Endothelial cell of umbilical vein (primary cell): ENCODE data around the gene TMEM269. TPM values are rescaled to one million over a fixed set of nuclear protein-coding genes. Genes with fewer than 3 reads are reported as not detected.

Experiments
- BruUV-seq: library from RNA; stranded (reverse); fragments of 400-500 nt; replicated peaks from 2 replicates; lab custom pipeline; 2021; lab: Mats Ljungman, UMichigan
- CTCF ChIA-PET: fragments of 300-600, 350-600 bp; sonication (Branson Sonifier 250); formaldehyde crosslinking; loops from one replicate; lab custom pipeline; 2021; ENCODE audit warnings: antibody characterized with exemption, inconsistent platforms; lab: Charles Lee
- POLR2A ChIA-PET: fragments of 300-600, 350-600 bp; sonication (Branson Sonifier 250); formaldehyde crosslinking; loops from one replicate; lab custom pipeline; 2021; ENCODE audit warnings: antibody characterized with exemption, inconsistent platforms; lab: Charles Lee
- DNase-seq: peaks from one replicate; pipeline ENCODE4 v3.0.0-alpha.2; 2011; ENCODE audit warnings: low read depth, low spot score
- FAIRE-seq: peaks from 2 replicates; lab custom pipeline; 2011; peaks lifted over from hg19 to GRCh38; lab: Jason Lieb, UNC
- H2AFZ ChIP-seq: 2 replicates; pipeline ENCODE4 v1.6.0; 2012; ENCODE audit warnings: low read depth, low read length, control low read depth, inconsistent platforms
- H3K27ac ChIP-seq: 2 replicates; pipeline ENCODE4 v1.5.1; 2011; ENCODE audit warnings: low read depth, mild to moderate bottlenecking, control low read depth, low read length, moderate library complexity; ENCODE audit not compliant: insufficient read depth
- H3K27me3 ChIP-seq, 2 experiments: 2 replicates each; pipeline versions ENCODE4 v1.6.0 to v1.6.1; 2011; ENCODE audit warnings: low read length in 2 of 2, mixed read lengths in 1 of 2; ENCODE audit not compliant: control insufficient read depth in 2 of 2, insufficient read depth in 2 of 2
- H3K36me3 ChIP-seq, 2 experiments: 2 replicates in 1 of 2; 3 replicates in 1 of 2; pipeline ENCODE4 v1.5.1; 2011; ENCODE audit warnings: low read length in 2 of 2, mild to moderate bottlenecking in 1 of 2, moderate library complexity in 1 of 2; ENCODE audit not compliant: control insufficient read depth in 2 of 2, insufficient read depth in 2 of 2; ENCODE audit errors: extremely low read depth in 1 of 2
- H3K4me1 ChIP-seq: 3 replicates; pipeline ENCODE4 v1.5.1; 2011; ENCODE audit warnings: mild to moderate bottlenecking, low read length; ENCODE audit not compliant: control insufficient read depth, insufficient read depth; ENCODE audit errors: extremely low read depth
- H3K4me2 ChIP-seq: 2 replicates; pipeline ENCODE4 v1.6.1; 2011; ENCODE audit warnings: low read length, control low read depth, mixed read lengths; ENCODE audit not compliant: insufficient read depth
- H3K4me3 ChIP-seq, 3 experiments: fragments of 200-600 bp in 1 of 3; sonication (generic), shearing (Covaris generic) in 1 of 3; replicated peaks in 1 of 3; 2 replicates each; pipeline ENCODE4 v1.5.1; 2011 to 2016; ENCODE audit warnings: control low read depth in 3 of 3, low read length in 3 of 3, mild to moderate bottlenecking in 2 of 3, inconsistent platforms in 1 of 3, low read depth in 1 of 3, moderate library complexity in 1 of 3; ENCODE audit not compliant: insufficient read depth in 1 of 3
- H3K79me2 ChIP-seq: 2 replicates; pipeline ENCODE4 v1.6.0; 2012; ENCODE audit warnings: low read length, inconsistent platforms; ENCODE audit not compliant: control insufficient read depth, insufficient read depth
- H3K9ac ChIP-seq: replicated peaks from 2 replicates; pipeline ENCODE3; 2011; ENCODE audit warnings: low read length, control low read depth; ENCODE audit not compliant: insufficient read depth; ENCODE audit errors: extremely low read depth
- H3K9me1 ChIP-seq: replicated peaks from 3 replicates; pipeline ENCODE4 v1.6.0; 2011; ENCODE audit warnings: mild to moderate bottlenecking, low read length; ENCODE audit not compliant: control insufficient read depth, insufficient read depth; ENCODE audit errors: extremely low read depth
- H3K9me3 ChIP-seq: replicated peaks from 2 replicates; pipeline ENCODE4 v1.5.1; 2012; ENCODE audit warnings: low read length, inconsistent platforms; ENCODE audit not compliant: control insufficient read depth, insufficient read depth
- H4K20me1 ChIP-seq: replicated peaks from 2 replicates; pipeline ENCODE3; 2011; ENCODE audit warnings: mild to moderate bottlenecking, low read length; ENCODE audit not compliant: control insufficient read depth, insufficient read depth; ENCODE audit errors: extremely low read depth
- CTCF ChIP-seq, 2 donors: IDR thresholded peaks; 1 replicate in 1 of 2; 2 replicates in 1 of 2; pipeline ENCODE4 v1.5.1; 2011; ENCODE audit warnings: low read length in 2 of 2, mild to moderate bottlenecking in 2 of 2, moderate library complexity in 2 of 2, control low read depth in 1 of 2, inconsistent platforms in 1 of 2, low read depth in 1 of 2; ENCODE audit not compliant: insufficient read depth in 1 of 2; ENCODE audit errors: extremely low read depth in 1 of 2
- EZH2 ChIP-seq: IDR thresholded peaks from 2 replicates; pipeline ENCODE4 v1.6.1; 2012; ENCODE audit warnings: borderline replicate concordance, low read depth, mild to moderate bottlenecking, moderate library complexity, low read length, inconsistent platforms; ENCODE audit not compliant: severe bottlenecking
- FOS ChIP-seq: IDR thresholded peaks from 2 replicates; pipeline ENCODE4 v1.6.1; 2011; ENCODE audit warnings: mild to moderate bottlenecking, low read length, moderate library complexity, borderline replicate concordance; ENCODE audit not compliant: insufficient read depth
- GATA2 ChIP-seq: IDR thresholded peaks from 2 replicates; pipeline ENCODE4 v1.7.0; 2011; ENCODE audit warnings: low read depth, mild to moderate bottlenecking, moderate library complexity, mixed read lengths, low read length; ENCODE audit not compliant: insufficient read length, insufficient read depth
- JUN ChIP-seq: IDR thresholded peaks from 2 replicates; pipeline ENCODE4 v1.6.1; 2011; ENCODE audit warnings: borderline replicate concordance, low read depth; ENCODE audit not compliant: insufficient read length, insufficient read depth
- MAX ChIP-seq: IDR thresholded peaks from 2 replicates; pipeline ENCODE4 v1.6.1; 2011; ENCODE audit not compliant: insufficient read depth, insufficient read length
- MYC ChIP-seq: IDR thresholded peaks from one replicate; pipeline ENCODE4 v1.6.1; 2011; ENCODE audit warnings: mild to moderate bottlenecking, low read depth, low read length
- POLR2A ChIP-seq: IDR thresholded peaks from 2 replicates; pipeline ENCODE4 v1.6.1; 2012; ENCODE audit warnings: low read depth, mild to moderate bottlenecking, control low read depth, low read length
- POLR2AphosphoS5 ChIP-seq: IDR thresholded peaks from 2 replicates; pipeline ENCODE4 v1.6.1; 2012; ENCODE audit warnings: low read depth, mild to moderate bottlenecking, control low read depth, low read length, moderate library complexity; ENCODE audit not compliant: insufficient read depth
- dilution Hi-C: fragments of 300-500 bp; cut with MboI; formaldehyde crosslinking; loops from one replicate; pipeline ENCODE4 v1.15.0; 2019; ENCODE audit warnings: low sequenced_read_pairs; ENCODE audit not compliant: extremely low pct_ligation_motif_present
- intact Hi-C: fragments of 100-400 bp; cut with micrococcal nuclease; formaldehyde crosslinking; loops from one replicate; pipeline ENCODE4 v1.10.0; 2022
- polyA plus RNA-seq, 4 experiments: library from polyadenylated mRNA; depleted of rRNA in 3 of 4; stranded (reverse) in 3 of 4; unstranded in 1 of 4; fragments of >200 nt; gene quantifications; 2 replicates each; pipeline versions ENCODE4 v1.2.1 to v1.2.3, GENCODE V29; 2011 to 2012; ENCODE audit warnings: missing spikeins in 1 of 4
- total RNA-seq: library from RNA; stranded (reverse); gene quantifications from 2 replicates; pipeline ENCODE4 v1.2.3, GENCODE V29; 2021

TMEM269 gene
- total and polyA plus RNA-seq, 2 donors (not counting 3 experiments of a cell fraction or from before 2014, with no cell fraction given) = 0.03 TPM; not detected in 1

GRCh38 chr1:42806171-42806570 is 21.4 kb downstream of the TMEM269 start:
- intact Hi-C loops = no loop called here
- Histone ChIP-seq H3K4me2 (no peak overlapping the region), H4K20me1 (no peaks in the 10 kb centered on the region), H3K4me3 (no peak overlapping the region), H3K27ac (no peak overlapping the region), H3K79me2 (no peaks in the 10 kb centered on the region), H2AFZ (no peak overlapping the region), H3K27me3 (no peaks in the 10 kb centered on the region), H3K9ac (no peak overlapping the region), H3K9me1 (no peaks in the 10 kb centered on the region), H3K9me3 (no peaks in the 10 kb centered on the region), H3K36me3 (no peaks in the 10 kb centered on the region), H3K4me1 (no peaks in the 10 kb centered on the region)
- no peak for FAIRE-seq
- POLR2A ChIA-PET = no interaction called here
- CTCF ChIA-PET = interaction anchor here (1.2 kb wide), 1 partner anchor 28 kb away, joined by 6 read pairs; no protein-coding TSS in a partner anchor
- BruUV-seq = no TSS peak
- dilution Hi-C loops = no loop called here
- TF ChIP-seq POLR2AphosphoS5 (no peak), FOS (no peak), JUN (no peak), POLR2A (no peak), EZH2 (no peak), GATA2 (no peak), MYC (no peak), CTCF (IDR thresholded peaks at IDR 0.05; ENCODE audit: extremely low read depth in 1 of 2, insufficient read depth in 1 of 2, low read depth in 1 of 2, low read length in 2 of 2) (no peak), MAX (no peak)
- DNase-seq = no peak
